Thoracic aorta (tissue), 2 donors: ENCODE data around the gene SLC17A9. TPM values are rescaled to one million over a fixed set of nuclear protein-coding genes. Genes with fewer than 3 reads are reported as not detected.
A peak's percentile ranks its signal among the peaks of the same experiment; 100 is the strongest.

Source experiments
- ATAC-seq: fragments of 150-250 bp; one replicate; pipeline ENCODE4 v1.8.0; 2017; ENCODE audit warnings: low read depth; ENCODE audit not compliant: insufficient number of reproducible peaks, low FRiP score
- DNase-seq: peaks from one replicate; pipeline ENCODE4 v3.0.0-alpha.2; 2020; ENCODE audit warnings: low spot score
- H3K27ac ChIP-seq, 2 donors: fragments of 200-600 bp; sonication (generic); 1 replicate in 1 of 2; 2 replicates in 1 of 2; pipeline ENCODE4 v1.5.1; 2016; ENCODE audit warnings: mild to moderate bottlenecking in 2 of 2, moderate library complexity in 2 of 2
- H3K27me3 ChIP-seq: fragments of 200-600 bp; sonication (generic); replicated peaks from 2 replicates; pipeline ENCODE4 v1.6.0; 2016; ENCODE audit warnings: mild to moderate bottlenecking; ENCODE audit not compliant: insufficient read depth
- H3K36me3 ChIP-seq: fragments of 200-600 bp; sonication (generic); one replicate; pipeline ENCODE4 v1.5.1; 2016
- H3K4me1 ChIP-seq, 2 donors: fragments of 200-600 bp; sonication (generic); 1 replicate in 1 of 2; 2 replicates in 1 of 2; pipeline versions ENCODE4 v1.5.1 to v1.6.0; 2016; ENCODE audit warnings: low read depth in 2 of 2, mild to moderate bottlenecking in 1 of 2; ENCODE audit not compliant: control insufficient read depth in 1 of 2
- H3K4me3 ChIP-seq: fragments of 200-600 bp; sonication (generic); 2 replicates; pipeline ENCODE4 v1.5.1; 2016; ENCODE audit warnings: mild to moderate bottlenecking
- H3K9me3 ChIP-seq: fragments of 200-600 bp; sonication (generic); 2 replicates; pipeline ENCODE4 v1.5.1; 2016
- total RNA-seq, 2 donors: library from RNA; depleted of rRNA; stranded (reverse); fragments of >200 nt; gene quantifications; one replicate each; pipeline versions ENCODE4 v1.1.0 to v1.2.3, GENCODE V29; 2016
- TF ChIP-seq, protein P1 (sequence below): fragments of 200-600 bp; sonication (generic); IDR thresholded peaks from one replicate; pipeline ENCODE4 v1.5.1; 2019; ENCODE audit warnings: antibody characterized with exemption

Gene SLC17A9
- total RNA-seq, 2 donors from 2014 or later: 17.9 to 18.8 TPM

DNA sequence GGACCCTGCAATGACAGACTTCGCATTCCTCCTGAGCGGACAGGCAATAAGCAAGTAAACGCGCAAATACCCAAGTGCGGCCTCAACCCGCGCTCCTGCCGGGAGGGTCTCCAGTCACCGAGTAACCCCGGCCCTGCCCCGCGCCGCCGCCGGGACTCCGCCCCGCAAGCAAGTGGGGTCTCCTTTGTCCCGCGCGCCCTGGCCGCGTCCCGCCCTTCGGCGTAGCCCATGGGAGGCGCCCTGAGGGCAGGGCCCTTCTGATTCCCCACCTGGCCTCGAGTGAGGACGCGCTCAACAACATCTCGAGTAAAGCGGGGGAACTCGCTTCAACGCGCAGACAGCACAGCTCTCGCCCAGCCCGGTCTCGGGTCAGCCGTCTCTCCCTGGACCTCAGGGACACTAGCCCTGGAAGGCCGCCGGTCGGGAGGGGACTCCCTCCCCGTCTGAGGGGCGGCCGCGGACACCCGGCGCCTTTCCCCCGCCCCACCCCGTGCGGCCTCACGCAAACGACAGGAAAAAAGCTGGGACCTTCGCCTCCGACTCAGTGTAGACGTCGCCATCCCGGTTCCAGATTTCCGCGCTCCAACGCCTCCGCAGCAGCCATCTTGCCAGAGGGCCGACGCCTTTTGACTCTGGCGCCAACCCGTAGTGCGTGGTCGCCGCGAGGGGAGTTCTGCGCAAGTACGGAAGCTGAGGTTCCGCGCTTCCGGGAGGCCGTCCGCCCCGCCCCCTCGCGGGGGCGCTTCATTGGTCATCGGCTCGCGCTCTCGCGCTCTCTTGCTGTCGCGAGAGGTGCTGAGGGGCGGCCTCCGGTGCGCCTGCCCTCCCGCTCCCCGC lies 15.0 kb upstream of the SLC17A9 start:
- peak overlapping the region; percentile 85 for H3K27ac ChIP-seq
- peak overlapping the region; percentile 91 for H3K4me3 ChIP-seq
- no peaks in the 10 kb centered on the region for H3K9me3 ChIP-seq
- H3K36me3 ChIP-seq: no peaks in the 10 kb centered on the region
- DNase-seq: peak; percentile 92
- peak; percentile 89 for ATAC-seq
- TF ChIP-seq, protein P1, sequence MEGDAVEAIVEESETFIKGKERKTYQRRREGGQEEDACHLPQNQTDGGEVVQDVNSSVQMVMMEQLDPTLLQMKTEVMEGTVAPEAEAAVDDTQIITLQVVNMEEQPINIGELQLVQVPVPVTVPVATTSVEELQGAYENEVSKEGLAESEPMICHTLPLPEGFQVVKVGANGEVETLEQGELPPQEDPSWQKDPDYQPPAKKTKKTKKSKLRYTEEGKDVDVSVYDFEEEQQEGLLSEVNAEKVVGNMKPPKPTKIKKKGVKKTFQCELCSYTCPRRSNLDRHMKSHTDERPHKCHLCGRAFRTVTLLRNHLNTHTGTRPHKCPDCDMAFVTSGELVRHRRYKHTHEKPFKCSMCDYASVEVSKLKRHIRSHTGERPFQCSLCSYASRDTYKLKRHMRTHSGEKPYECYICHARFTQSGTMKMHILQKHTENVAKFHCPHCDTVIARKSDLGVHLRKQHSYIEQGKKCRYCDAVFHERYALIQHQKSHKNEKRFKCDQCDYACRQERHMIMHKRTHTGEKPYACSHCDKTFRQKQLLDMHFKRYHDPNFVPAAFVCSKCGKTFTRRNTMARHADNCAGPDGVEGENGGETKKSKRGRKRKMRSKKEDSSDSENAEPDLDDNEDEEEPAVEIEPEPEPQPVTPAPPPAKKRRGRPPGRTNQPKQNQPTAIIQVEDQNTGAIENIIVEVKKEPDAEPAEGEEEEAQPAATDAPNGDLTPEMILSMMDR: no peak
- no peaks in the 10 kb centered on the region for H3K27me3 ChIP-seq
- peaks cover 24 to 69% of the 10 kb centered on the region in 2 donors for H3K4me1 ChIP-seq

DNA sequence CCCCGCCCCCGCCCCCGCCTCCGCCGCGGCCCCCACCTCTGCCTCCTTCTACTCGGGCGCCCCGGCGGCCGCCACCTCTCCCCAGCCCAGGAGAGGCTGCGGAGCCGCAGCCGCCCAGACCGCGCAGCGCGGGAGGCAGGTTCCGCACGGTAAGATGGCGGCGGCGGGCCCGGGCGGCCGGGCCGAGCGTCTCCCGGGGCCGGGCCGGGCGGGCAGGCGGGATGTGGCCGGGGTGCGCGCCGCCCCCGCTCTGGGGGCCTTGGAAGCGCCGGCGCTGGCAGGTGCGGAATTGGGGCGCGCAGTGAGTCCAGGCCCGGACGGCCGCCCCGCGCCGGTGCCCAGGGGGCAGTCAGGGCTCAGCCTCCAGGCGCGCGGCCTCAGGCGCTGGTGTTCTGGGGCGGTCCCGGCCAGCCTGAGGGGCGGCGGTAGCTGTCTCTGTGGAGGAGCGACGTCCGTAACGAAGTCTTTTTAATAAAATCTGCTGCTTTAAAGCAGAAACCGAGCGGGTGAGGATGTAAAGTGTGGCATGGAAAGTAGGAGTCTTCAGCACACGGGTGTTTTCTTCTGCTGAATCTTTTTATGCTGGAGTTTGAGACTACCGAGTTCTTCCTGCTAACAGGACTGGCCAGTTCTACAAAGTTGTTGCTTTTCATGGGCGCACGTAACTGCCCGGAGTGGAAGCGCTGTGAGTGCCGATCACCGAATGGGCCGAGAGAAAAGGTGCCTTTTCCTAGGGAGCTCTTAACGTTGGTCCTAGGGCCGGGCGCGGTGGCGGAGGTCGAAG lies 14.2 kb upstream of the SLC17A9 start, which contains the start of gene GID8:
Gene GID8 (plus strand): TSS at position 43 of the 784 bp plus-strand sequence. CDS start 3,356 bp downstream, outside the sequence.
- Histone ChIP-seq H3K9me3 (no peaks in the 10 kb centered on the region), H3K36me3 (peaks cover 5% of the 10 kb centered on the region), H3K27me3 (no peaks in the 10 kb centered on the region), H3K4me3 (peak within 1 kb of the TSS; percentile 91), H3K27ac (peak within 1 kb of the TSS; percentile 85), H3K4me1 (peaks cover 24 to 69% of the 10 kb centered on the region in 2 donors)
- no peak for DNase-seq
- peak; percentile 49 for ATAC-seq
- TF ChIP-seq, protein P1: no peak

DNA sequence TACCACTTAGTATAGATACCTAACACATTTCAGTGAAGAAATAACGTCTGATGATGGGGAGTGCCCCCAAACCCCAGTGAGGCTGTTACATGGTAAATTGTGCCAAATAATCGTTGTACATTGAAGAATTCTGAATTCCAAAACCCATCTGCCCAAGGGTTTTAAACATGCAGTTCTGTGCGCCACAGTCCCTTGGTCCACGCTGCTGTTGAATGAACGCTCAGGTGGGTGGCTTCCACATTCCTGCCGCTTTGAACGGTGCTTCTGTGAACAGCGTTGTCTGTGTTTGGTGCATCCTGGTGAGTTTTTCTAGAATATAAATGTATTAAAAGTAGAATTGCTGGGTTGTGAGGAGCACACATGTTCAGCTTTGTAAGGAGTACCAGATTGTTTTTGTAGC lies 11.6 kb upstream of the SLC17A9 start:
- TF ChIP-seq, protein P1: no peak
- Histone ChIP-seq H3K4me1 (peaks cover 19 to 46% of the 10 kb centered on the region in 2 donors), H3K27me3 (no peaks in the 10 kb centered on the region), H3K27ac (no peak overlapping the region), H3K9me3 (no peaks in the 10 kb centered on the region), H3K36me3 (peaks cover 30% of the 10 kb centered on the region), H3K4me3 (no peak overlapping the region)
- DNase-seq (no peak), ATAC-seq (no peak)

DNA sequence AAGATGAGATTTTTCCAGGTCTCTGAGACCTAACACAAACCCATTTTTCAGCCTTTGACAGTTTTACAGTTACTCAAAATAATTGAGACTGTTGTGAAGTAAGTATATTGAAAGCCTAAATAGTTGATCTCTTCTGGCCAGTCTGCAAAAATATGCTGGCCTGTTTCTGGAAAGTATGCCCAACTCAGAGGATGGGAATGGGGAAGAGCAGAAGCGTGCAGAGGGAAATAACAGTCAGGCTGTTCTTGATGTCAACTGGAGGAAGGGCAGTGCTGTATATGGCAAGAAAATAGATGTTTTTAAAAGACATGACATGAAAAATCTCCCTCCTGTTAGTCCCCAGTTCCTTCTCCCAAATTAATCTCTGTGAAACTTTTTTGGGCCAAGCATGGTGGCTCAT lies 10.7 kb upstream of the SLC17A9 start:
- TF ChIP-seq, protein P1: no peak
- peaks cover 9 to 37% of the 10 kb centered on the region in 2 donors for H3K4me1 ChIP-seq
- H3K9me3 ChIP-seq: no peaks in the 10 kb centered on the region
- H3K36me3 ChIP-seq: peaks cover 37% of the 10 kb centered on the region
- H3K27ac ChIP-seq: no peak overlapping the region
- ATAC-seq (no peak), DNase-seq (no peak)
- H3K27me3 ChIP-seq: no peaks in the 10 kb centered on the region
- H3K4me3 ChIP-seq: no peak overlapping the region

DNA sequence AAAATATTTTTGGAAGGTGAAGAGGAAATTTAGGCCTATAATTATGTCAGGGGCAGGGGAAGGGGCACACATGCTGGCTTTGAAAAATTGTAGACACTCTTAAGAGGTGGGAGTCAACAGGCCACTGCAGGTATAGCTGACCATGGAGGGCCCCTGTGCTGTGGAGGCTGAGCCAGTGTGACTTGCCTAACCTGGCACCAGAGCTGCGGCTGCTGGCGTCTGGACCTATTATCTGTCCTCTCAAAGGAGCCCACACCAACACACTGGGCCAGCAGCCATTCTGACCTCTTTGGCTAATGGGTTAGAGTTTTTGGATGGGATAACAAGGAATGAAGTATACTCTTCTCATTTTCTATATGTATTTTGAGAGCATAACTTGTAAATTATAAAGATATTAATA lies 10.1 kb upstream of the SLC17A9 start:
- no peak overlapping the region for H3K27ac ChIP-seq
- TF ChIP-seq, protein P1: no peak
- no peaks in the 10 kb centered on the region for H3K9me3 ChIP-seq
- DNase-seq (no peak), ATAC-seq (no peak)
- no peak overlapping the region for H3K4me3 ChIP-seq
- peaks cover 9 to 40% of the 10 kb centered on the region in 2 donors for H3K4me1 ChIP-seq
- peaks cover 37% of the 10 kb centered on the region for H3K36me3 ChIP-seq
- H3K27me3 ChIP-seq: no peaks in the 10 kb centered on the region
